NCI-H146 treated with DMSO at 0.1 percent for 48 hours (cell line): ENCODE results near the gene AARSD1.
"Not testable (repeated sequence)": the region's sequence is repeated elsewhere in the genome, so short reads cannot be mapped to it uniquely, and the experiment has no call there.

ENCODE experiments used
- DNase-seq: peaks from one replicate; lab custom pipeline; 2025; ENCODE audit not compliant: unreplicated experiment; lab: John Stamatoyannopoulos, UW

The AARSD1 gene

GRCh38 chr17:42920106-42920900 is 44.0 kb downstream of the AARSD1 start:
- DNase-seq, result no peak

GRCh38 chr17:42919522-42920077 is 44.7 kb downstream of the AARSD1 start:
- not testable (repeated sequence) for DNase-seq

GRCh38 chr17:42918902-42919521 is 45.2 kb downstream of the AARSD1 start:
- peak; percentile 93 for DNase-seq

DNA sequence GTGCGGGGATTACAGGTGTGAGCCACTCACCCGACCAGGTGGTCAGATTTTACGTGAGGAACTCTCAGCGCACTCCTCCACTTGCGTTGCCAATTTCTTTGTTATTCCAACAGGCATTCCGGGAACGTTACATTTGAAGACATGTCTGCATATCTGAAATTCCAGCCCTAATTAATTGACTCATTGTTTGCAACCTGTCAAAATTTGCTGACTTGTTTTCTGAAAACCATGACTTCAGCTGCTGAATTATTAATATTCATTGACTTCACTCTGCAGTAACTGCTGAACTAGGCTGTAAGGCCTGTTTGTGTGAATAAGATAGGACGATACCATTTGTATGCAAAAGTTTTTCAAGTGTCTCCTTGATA is 47.0 kb downstream of the AARSD1 start:
- no peak for DNase-seq

DNA sequence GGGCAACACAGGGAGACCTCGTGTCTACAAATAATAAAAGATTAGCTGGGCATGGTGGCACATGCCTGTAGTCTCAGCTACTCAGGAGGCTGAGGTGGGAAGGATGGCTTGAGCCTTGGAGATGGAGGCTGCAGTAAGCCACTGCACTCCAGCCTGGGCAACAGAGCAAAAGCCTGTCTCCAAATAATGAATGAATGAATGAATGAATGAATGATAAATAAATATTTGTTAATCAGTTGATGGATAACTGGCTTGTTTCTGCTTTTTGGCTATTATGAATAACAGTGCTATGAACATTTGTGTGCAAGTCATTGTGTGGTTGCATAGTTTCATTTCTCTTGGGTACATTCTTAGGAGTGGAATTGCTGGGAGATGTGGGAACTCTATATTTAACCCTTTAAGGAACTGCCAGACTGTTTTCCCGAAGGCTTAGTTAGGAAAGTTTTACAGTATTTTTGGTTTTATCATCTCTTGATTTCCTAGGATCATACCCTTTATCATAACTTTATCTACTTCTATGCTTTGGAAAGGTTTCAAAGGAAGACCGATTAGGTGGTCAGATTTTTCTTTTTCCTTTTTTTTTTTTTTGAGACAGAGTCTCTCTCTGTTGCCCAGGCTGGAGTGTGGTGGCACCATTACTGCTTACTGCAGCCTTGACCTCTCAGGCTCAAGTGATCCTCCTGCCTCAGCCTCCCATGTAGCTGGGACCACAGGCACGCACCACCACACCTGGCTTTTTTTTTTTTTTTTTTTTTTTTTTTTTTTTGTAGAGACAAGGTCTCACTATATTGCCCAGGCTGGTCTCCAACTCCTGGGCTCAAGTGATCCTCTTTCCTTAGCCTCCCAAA is 47.6 kb downstream of the AARSD1 start:
- not testable (repeated sequence) for DNase-seq

DNA sequence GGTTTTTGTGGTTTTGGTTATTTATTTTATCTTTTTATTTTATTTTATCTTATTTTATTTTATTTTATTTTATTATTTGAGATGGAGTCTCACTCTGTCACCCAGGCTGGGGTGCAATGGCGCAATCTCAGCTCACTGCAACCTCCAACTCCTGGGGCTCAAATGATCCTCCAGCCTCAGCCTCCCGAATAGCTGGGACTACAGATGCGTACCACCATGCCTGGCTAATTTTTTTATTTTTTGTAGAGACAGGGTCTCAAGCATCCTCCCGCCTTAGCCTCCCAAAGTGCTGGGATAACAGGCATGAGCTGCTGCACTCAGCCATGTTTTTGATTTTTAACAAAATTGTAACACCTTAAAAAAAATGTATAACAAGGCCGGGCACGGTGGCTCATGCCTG is 49.0 kb downstream of the AARSD1 start:
- DNase-seq, result not testable (repeated sequence)

DNA sequence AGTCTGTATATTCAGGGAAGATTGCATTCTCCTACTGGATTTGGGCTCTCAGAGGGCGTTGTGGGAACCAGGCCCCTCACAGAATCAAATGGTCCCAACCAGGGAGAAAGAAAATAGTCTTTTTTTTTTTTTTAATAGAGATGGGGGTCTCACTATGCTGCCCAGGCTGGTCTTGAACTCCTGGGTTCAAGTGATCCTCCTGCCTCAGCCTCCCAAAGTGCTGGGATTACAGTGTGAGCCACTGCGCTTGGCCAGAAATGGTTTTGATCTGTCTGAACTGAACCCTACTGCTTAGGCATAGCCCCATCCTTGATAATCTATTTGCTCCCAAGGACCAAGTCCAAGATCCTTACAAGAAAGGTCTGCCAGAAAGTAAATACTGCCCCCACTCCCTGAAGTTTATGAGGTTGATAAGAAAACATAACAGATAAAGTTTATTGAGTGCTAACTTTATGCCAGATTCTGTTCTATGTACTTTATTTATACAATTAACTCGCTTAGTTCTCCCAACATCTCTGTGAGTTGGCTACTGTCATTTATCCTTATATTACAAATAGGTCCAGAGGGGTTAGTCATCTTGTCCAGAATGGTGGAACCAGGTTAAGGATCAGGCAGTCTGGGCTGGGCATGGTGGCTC is 50.2 kb downstream of the AARSD1 start:
- no peak for DNase-seq

DNA sequence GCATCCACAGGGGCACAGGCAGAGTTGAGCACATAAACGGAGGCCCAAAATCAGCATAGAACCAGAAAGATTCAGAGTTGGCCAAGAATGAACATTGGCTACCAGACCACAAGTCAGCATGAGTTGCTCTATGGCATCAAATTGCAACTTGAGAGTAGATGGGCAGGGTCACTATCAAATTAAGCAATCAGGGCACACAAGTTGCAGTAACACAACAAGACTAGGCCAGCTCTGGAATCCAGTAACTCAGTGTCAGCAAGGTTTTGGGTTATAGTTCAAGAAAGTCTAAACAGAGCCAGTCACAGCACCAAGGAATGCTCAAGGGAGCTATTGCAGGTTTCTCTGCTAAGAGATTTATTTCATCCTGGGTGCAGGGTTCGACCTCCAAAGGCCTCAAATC is 50.7 kb downstream of the AARSD1 start:
- no peak for DNase-seq

DNA sequence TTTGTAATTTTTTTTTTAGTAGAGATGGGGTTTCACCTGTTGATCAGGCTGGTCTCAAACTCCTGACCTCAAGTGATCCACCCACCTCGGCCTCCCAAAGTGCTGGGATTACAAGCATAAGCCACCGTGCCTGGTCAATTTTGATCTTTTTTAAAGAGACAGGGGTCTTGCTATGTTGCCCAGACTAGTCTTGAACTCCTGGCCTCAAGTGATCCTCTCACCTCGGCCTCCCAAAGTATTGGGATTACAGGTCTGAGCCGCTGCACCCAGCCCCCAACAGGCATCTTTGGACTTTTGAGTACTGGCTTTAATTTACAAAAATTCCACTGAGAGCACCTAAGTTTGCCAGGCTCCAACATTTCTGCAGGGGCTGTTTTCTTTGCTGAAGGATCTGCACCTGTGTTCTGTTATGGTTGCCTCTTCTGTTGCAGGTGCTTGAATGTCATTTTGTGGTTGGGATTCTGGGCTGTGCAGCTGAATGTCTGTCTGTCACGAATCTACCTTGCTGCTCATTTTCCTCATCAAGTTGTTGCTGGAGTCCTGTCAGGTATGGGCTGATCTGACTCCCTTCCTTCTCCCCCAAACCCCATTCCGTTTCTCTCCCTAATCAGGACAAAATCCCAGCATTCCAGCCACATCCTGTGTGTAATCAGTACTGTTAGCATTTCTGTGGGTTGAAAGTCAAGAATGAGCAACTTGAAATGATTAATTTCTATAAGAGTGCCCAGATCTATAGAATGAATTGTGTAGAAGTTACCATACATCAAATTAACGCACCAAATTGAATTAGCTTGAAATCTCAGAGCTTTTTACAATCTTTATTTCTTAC is 55.2 kb downstream of the AARSD1 start:
- DNase-seq, result no peak

- DNase-seq, result no peak
Observed at GRCh38 chr17:42906772-42907446, 57.3 kb downstream of the AARSD1 start.

GRCh38 chr17:42904110-42904469 is 60.2 kb downstream of the AARSD1 start:
- no peak for DNase-seq

DNA sequence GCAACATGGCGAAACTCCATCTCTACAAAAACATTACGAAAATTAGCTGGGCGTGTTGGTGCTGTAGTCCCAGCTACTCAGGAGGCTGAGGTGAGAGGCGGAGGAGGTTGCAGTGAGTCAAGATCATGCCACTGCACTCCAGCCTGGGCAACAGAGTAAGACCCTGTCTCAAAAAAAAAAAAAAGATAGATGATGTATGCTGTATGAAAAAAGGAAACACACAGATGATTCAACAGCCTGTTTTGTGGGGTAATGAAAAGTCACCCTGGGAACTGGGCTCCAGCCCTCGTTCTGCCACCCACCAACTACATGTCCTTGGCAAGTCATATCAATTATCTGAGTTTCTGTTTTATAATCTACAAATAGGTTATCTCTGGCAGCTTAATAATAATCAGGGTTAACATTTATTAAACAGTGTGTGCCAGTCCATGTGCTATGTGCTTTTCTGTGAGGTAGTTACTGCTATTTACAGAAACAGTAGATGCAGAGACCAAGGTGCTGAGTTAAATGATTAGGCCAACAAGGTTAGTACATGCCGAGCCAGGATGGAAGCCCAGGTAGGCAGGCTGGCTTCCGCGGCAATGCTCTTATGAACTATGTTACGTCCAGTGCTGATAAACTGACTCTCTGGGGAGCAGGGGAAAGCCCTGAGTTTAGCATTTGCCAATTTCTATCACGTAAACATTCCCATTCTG is 62.6 kb downstream of the AARSD1 start:
- no peak for DNase-seq
